ENCODE results near the gene PCMTD2. TPM values are rescaled to one million over a fixed set of nuclear protein-coding genes. Genes with fewer than 3 reads are reported as not detected.

The PCMTD2 gene
- total and polyA plus RNA-seq, 10 of the 15 experiments (the other 5 are each of a cell fraction or from before 2014, with no cell fraction given): 6.8 to 36.8 (median 16.5) TPM

DNA sequence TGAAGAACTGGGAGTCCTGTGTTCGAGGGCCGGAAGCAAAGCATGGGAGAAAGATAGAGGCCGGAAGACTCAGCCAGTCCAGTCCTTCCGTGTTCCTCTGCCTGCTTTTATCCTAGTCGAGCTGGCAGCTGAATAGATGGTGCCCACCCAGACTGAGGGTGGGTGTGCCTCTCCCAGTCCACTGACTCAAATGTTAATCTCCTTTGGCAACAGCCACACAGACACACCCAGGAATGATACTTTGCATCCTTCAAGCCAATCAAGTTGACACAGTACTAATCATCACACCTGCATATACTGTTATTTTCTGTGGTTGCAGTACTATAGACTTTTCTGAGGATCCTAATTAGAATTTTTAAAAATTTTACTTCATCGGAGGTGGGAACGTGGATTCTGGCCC, 21.3 kb downstream of the PCMTD2 start (continued):
- TF ChIP-seq, protein P1, sequence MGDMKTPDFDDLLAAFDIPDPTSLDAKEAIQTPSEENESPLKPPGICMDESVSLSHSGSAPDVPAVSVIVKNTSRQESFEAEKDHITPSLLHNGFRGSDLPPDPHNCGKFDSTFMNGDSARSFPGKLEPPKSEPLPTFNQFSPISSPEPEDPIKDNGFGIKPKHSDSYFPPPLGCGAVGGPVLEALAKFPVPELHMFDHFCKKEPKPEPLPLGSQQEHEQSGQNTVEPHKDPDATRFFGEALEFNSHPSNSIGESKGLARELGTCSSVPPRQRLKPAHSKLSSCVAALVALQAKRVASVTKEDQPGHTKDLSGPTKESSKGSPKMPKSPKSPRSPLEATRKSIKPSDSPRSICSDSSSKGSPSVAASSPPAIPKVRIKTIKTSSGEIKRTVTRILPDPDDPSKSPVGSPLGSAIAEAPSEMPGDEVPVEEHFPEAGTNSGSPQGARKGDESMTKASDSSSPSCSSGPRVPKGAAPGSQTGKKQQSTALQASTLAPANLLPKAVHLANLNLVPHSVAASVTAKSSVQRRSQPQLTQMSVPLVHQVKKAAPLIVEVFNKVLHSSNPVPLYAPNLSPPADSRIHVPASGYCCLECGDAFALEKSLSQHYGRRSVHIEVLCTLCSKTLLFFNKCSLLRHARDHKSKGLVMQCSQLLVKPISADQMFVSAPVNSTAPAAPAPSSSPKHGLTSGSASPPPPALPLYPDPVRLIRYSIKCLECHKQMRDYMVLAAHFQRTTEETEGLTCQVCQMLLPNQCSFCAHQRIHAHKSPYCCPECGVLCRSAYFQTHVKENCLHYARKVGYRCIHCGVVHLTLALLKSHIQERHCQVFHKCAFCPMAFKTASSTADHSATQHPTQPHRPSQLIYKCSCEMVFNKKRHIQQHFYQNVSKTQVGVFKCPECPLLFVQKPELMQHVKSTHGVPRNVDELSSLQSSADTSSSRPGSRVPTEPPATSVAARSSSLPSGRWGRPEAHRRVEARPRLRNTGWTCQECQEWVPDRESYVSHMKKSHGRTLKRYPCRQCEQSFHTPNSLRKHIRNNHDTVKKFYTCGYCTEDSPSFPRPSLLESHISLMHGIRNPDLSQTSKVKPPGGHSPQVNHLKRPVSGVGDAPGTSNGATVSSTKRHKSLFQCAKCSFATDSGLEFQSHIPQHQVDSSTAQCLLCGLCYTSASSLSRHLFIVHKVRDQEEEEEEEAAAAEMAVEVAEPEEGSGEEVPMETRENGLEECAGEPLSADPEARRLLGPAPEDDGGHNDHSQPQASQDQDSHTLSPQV (IDR thresholded peaks at IDR 0.05): no peak
- TF ChIP-seq MEF2A (IDR thresholded peaks at IDR 0.05; ENCODE audit: insufficient read depth, low read depth, low read length) (no peak), RAD51 (IDR thresholded peaks at IDR 0.05) (no peak), PAX5 (IDR thresholded peaks at IDR 0.05; ENCODE audit: borderline replicate concordance, low read depth, low read length) (no peak), ZNF207 (IDR thresholded peaks at IDR 0.05; ENCODE audit: borderline replicate concordance) (no peak), RFX5 (IDR thresholded peaks at IDR 0.05; ENCODE audit: low read depth, low read length) (no peak), ZNF217 (IDR thresholded peaks at IDR 0.05) (no peak), CBFB (IDR thresholded peaks at IDR 0.05; ENCODE audit: low read depth) (no peak)

DNA sequence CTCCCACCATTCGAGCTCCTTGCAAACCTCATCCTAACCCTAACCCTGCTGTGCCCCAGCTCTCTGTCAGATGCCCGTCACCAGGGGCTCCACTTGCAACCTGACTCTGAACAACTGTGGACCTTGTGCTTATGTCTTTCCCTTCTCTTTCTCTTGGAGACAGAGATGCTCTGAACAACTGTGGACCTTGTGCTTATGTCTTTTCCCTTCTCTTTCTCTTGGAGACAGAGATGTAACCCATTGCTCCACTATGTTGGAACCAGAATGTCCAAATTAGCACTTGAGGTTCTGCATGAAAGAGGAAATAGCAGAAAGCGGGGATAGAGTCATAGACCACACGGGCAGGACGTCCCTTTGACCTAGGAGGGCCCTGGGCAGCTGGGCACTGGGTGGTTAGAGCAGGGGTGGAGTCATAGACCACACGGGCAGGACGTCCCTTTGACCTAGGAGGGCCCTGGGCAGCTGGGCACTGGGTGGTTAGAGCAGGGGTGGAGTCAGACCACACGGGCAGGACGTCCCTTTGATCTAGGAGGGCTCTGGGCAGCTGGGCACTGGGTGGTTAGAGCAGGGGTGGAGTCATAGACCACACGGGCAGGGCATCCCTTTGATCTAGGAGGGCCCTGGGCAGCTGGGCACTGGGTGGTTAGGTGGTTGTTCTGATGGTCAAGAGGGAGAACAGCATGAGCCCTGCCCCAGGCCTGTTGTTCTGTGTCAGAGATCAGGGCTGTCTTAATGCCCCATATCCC, 22.2 kb downstream of the PCMTD2 start:
- no peak for ATAC-seq
- in situ Hi-C loops (cut with MboI): no loop called here
- CTCF ChIA-PET: interaction anchor here (2.5 kb wide), 1 partner anchor 8 kb away, joined by 7 read pairs; no protein-coding TSS in a partner anchor
- no peak for TF ChIP-seq NFXL1 (IDR thresholded peaks at IDR 0.05; ENCODE audit: borderline replicate concordance)
- TF ChIP-seq FOS (IDR thresholded peaks at IDR 0.05; ENCODE audit: borderline replicate concordance, extremely low read depth, insufficient read length): no peak
- no peak for TF ChIP-seq TCF3 (IDR thresholded peaks at IDR 0.05; ENCODE audit: borderline replicate concordance, insufficient read depth, low read depth, low read length)
- TF ChIP-seq, protein P2, sequence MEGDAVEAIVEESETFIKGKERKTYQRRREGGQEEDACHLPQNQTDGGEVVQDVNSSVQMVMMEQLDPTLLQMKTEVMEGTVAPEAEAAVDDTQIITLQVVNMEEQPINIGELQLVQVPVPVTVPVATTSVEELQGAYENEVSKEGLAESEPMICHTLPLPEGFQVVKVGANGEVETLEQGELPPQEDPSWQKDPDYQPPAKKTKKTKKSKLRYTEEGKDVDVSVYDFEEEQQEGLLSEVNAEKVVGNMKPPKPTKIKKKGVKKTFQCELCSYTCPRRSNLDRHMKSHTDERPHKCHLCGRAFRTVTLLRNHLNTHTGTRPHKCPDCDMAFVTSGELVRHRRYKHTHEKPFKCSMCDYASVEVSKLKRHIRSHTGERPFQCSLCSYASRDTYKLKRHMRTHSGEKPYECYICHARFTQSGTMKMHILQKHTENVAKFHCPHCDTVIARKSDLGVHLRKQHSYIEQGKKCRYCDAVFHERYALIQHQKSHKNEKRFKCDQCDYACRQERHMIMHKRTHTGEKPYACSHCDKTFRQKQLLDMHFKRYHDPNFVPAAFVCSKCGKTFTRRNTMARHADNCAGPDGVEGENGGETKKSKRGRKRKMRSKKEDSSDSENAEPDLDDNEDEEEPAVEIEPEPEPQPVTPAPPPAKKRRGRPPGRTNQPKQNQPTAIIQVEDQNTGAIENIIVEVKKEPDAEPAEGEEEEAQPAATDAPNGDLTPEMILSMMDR (IDR thresholded peaks at IDR 0.05 in 2 of 3, conservative IDR thresholded peaks at IDR 0.05 in 1 of 3; ENCODE audit: control insufficient read depth in 2 of 3, extremely low read depth in 1 of 3, insufficient read depth in 1 of 3, low read depth in 3 of 3, low read length in 3 of 3): no peak
- TF ChIP-seq RB1 (IDR thresholded peaks at IDR 0.05; ENCODE audit: borderline replicate concordance): no peak

More for the DNA sequence above, 22.2 kb downstream of the PCMTD2 start:
- FAIRE-seq (no peak), DNase-seq (ENCODE audit: low read depth, low spot score) (no peak)
- Histone ChIP-seq H3K27ac (ENCODE audit: control insufficient read depth, insufficient read depth) (no peak overlapping the region), H3K9ac (ENCODE audit: control insufficient read depth, insufficient read depth, low read length) (no peak overlapping the region), H3K4me2 (ENCODE audit: control insufficient read depth, insufficient read depth) (no peak overlapping the region), H2AFZ (ENCODE audit: control insufficient read depth, low read depth, low read length) (no peak overlapping the region), H3K4me1 (ENCODE audit: control insufficient read depth, insufficient read depth, low read length) (peaks cover 4% of the 10 kb centered on the region; the same call in 1 of the 2 replicates), H3K4me3 (no peak overlapping the region), H4K20me1 (ENCODE audit: control insufficient read depth, insufficient read depth) (no peaks in the 10 kb centered on the region), H3K27me3 (replicated peaks in 1 of 2; ENCODE audit: control insufficient read depth in 2 of 2, insufficient read depth in 2 of 2, low read length in 1 of 2) (no peaks in the 10 kb centered on the region; a peak in 1 of 4 replicates), H3K79me2 (ENCODE audit: control insufficient read depth, insufficient read depth, low read length) (no peaks in the 10 kb centered on the region), H3K36me3 (ENCODE audit: control insufficient read depth in 2 of 2, insufficient read depth in 2 of 2, low read length in 1 of 2) (no peaks in the 10 kb centered on the region; a peak in 3 of 4 replicates), H3K9me3 (replicated peaks; ENCODE audit: control insufficient read depth, insufficient read depth, low read length) (no peaks in the 10 kb centered on the region)
- no TSS peak for BruUV-seq (replicated peaks)
- ChIA-PET RAD21 (ENCODE audit: unreplicated experiment) (no interaction called here), POLR2A (no interaction called here), SMC1A (ENCODE audit: uncharacterized antibody, unreplicated experiment) (no interaction called here)
- WGBS (ENCODE audit: insufficient coverage, insufficient replicate concordance, low lambda C conversion rate, missing lambda C conversion rate): 41% methylated on average over 10 of the region's 10 CpGs
- intact Hi-C loops (cut with micrococcal nuclease; ENCODE audit: unreplicated experiment): no loop called here

Measured in GM12878 (cell line).